Measurements from ENCODE around the gene MAST4.

Gene MAST4

GRCh38 chr5:67199859-67200258, 603.7 kb downstream of the MAST4 start:
- Histone ChIP-seq H3K4me1 (peaks cover 81 to 100% (median 98%) of the 10 kb centered on the region in 10 experiments), H3K27ac (peak overlapping the region in 8 of 11 experiments; percentile 26 to 83 (median 56); a peak in 15 of 22 replicates), H3K9ac (peak overlapping the region in 4 of 11 experiments; percentile 2 to 54 (median 32); a peak in 6 of 22 replicates), H3K9me3 (replicated peaks in 1 of 11) (peaks cover 0 to 12% (median 0%) of the 10 kb centered on the region in 11 experiments; a peak in 7 of 22 replicates), H3K36me3 (no peaks in the 10 kb centered on the region), H4K20me1 (no peaks in the 10 kb centered on the region), H3K4me3 (peak overlapping the region in 1 of 10 experiments; percentile 33; a peak in 2 of 20 replicates), H3K4me2 (peak overlapping the region; percentile 47 to 95 (median 78)), H3K27me3 (no peaks in the 10 kb centered on the region)
- TF ChIP-seq Cebpa-rat (IDR thresholded peaks at IDR 0.05) = no peak

GRCh38 chr5:67200809-67201562, 604.8 kb downstream of the MAST4 start:
- Histone ChIP-seq H3K4me3 (no peak overlapping the region), H3K9me3 (replicated peaks in 1 of 11) (peaks cover 0 to 12% (median 0%) of the 10 kb centered on the region in 11 experiments; a peak in 6 of 22 replicates), H3K27ac (peak overlapping the region in 8 of 11 experiments; percentile 14 to 83 (median 65); a peak in 13 of 22 replicates), H4K20me1 (no peaks in the 10 kb centered on the region), H3K4me2 (peak overlapping the region in 10 of 11 experiments; percentile 35 to 95 (median 82); a peak in 16 of 22 replicates), H3K4me1 (peaks cover 81 to 100% (median 98%) of the 10 kb centered on the region in 10 experiments), H3K9ac (no peak overlapping the region), H3K27me3 (no peaks in the 10 kb centered on the region), H3K36me3 (no peaks in the 10 kb centered on the region)
- no peak for TF ChIP-seq Cebpa-rat (IDR thresholded peaks at IDR 0.05)

GRCh38 chr5:67201897-67202549, 605.8 kb downstream of the MAST4 start:
- no peak for TF ChIP-seq Cebpa-rat (IDR thresholded peaks at IDR 0.05)
- Histone ChIP-seq H3K4me3 (no peak overlapping the region), H3K36me3 (no peaks in the 10 kb centered on the region), H3K27ac (peak overlapping the region in 10 of 11 experiments; percentile 5 to 83 (median 72); a peak in 16 of 22 replicates), H3K9ac (0 out of 22 replicates have a peak overlapping the region, but pooled peaks of 2 of the 11 experiments have one; percentile 59 to 60), H3K4me2 (peak overlapping the region; percentile 21 to 94 (median 78); a peak in 17 of 22 replicates), H4K20me1 (no peaks in the 10 kb centered on the region), H3K27me3 (no peaks in the 10 kb centered on the region), H3K4me1 (peaks cover 81 to 100% (median 97%) of the 10 kb centered on the region in 10 experiments), H3K9me3 (replicated peaks in 1 of 11) (peaks cover 0 to 12% (median 0%) of the 10 kb centered on the region in 11 experiments; a peak in 6 of 22 replicates)

- peak overlapping the region in 10 of 11 experiments; percentile 17 to 83 (median 72); a peak in 18 of 22 replicates for H3K27ac ChIP-seq
- no peaks in the 10 kb centered on the region for H3K27me3 ChIP-seq
- peaks cover 0 to 12% (median 0%) of the 10 kb centered on the region in 11 experiments; a peak in 6 of 22 replicates for H3K9me3 ChIP-seq (replicated peaks in 1 of 11)
- peaks cover 81 to 100% (median 97%) of the 10 kb centered on the region in 10 experiments for H3K4me1 ChIP-seq
- peak in 9 of 11 experiments; percentile 30 to 76 (median 70); a peak in 13 of 22 replicates for TF ChIP-seq Cebpa-rat (IDR thresholded peaks at IDR 0.05)
- peak overlapping the region in 7 of 11 experiments; percentile 35 to 60 (median 44); a peak in 11 of 22 replicates for H3K9ac ChIP-seq
- H3K36me3 ChIP-seq = no peaks in the 10 kb centered on the region
- H4K20me1 ChIP-seq = no peaks in the 10 kb centered on the region
- peak overlapping the region; percentile 62 to 94 (median 78) for H3K4me2 ChIP-seq
- H3K4me3 ChIP-seq = no peak overlapping the region
Observed at GRCh38 chr5:67202828-67203227, 606.6 kb downstream of the MAST4 start.

- Histone ChIP-seq H3K36me3 (no peaks in the 10 kb centered on the region), H3K4me1 (peaks cover 82 to 100% (median 98%) of the 10 kb centered on the region in 10 experiments), H3K27me3 (no peaks in the 10 kb centered on the region), H4K20me1 (no peaks in the 10 kb centered on the region), H3K27ac (peak overlapping the region in 10 of 11 experiments; percentile 17 to 83 (median 72); a peak in 19 of 22 replicates), H3K9me3 (replicated peaks in 1 of 11) (peaks cover 0 to 10% (median 0%) of the 10 kb centered on the region in 11 experiments; a peak in 6 of 22 replicates), H3K4me3 (no peak overlapping the region), H3K9ac (peak overlapping the region in 6 of 11 experiments; percentile 35 to 60 (median 50); a peak in 8 of 22 replicates), H3K4me2 (peak overlapping the region; percentile 62 to 94 (median 78); a peak in 21 of 22 replicates)
- TF ChIP-seq Cebpa-rat (IDR thresholded peaks at IDR 0.05) = no peak
Observed at GRCh38 chr5:67203701-67204074, 607.5 kb downstream of the MAST4 start.

GRCh38 chr5:67204821-67205220, 608.6 kb downstream of the MAST4 start:
- Histone ChIP-seq H3K9me3 (replicated peaks in 1 of 11) (peaks cover 0 to 10% (median 0%) of the 10 kb centered on the region in 11 experiments; a peak in 6 of 22 replicates), H3K36me3 (no peaks in the 10 kb centered on the region), H3K4me2 (peak overlapping the region; percentile 62 to 94 (median 78)), H3K9ac (no peak overlapping the region), H4K20me1 (no peaks in the 10 kb centered on the region), H3K4me1 (peaks cover 71 to 98% (median 88%) of the 10 kb centered on the region in 10 experiments), H3K27me3 (no peaks in the 10 kb centered on the region), H3K27ac (peak overlapping the region in 9 of 11 experiments; percentile 15 to 83 (median 72); a peak in 15 of 22 replicates), H3K4me3 (no peak overlapping the region)
- no peak for TF ChIP-seq Cebpa-rat (IDR thresholded peaks at IDR 0.05)

GRCh38 chr5:67205981-67206380, 609.8 kb downstream of the MAST4 start:
- Histone ChIP-seq H3K4me1 (peaks cover 59 to 86% (median 76%) of the 10 kb centered on the region in 10 experiments), H3K27ac (peak overlapping the region; percentile 27 to 83 (median 66); a peak in 21 of 22 replicates)

GRCh38 chr5:67206461-67206860, 610.3 kb downstream of the MAST4 start:
- Histone ChIP-seq H3K27me3 (no peaks in the 10 kb centered on the region), H3K36me3 (no peaks in the 10 kb centered on the region), H3K4me2 (peak overlapping the region; percentile 65 to 95 (median 84)), H3K4me3 (peak overlapping the region in 5 of 10 experiments; percentile 4 to 41 (median 11); a peak in 3 of 20 replicates), H4K20me1 (no peaks in the 10 kb centered on the region), H3K4me1 (peaks cover 59 to 81% (median 71%) of the 10 kb centered on the region in 10 experiments), H3K9ac (peak overlapping the region in 7 of 11 experiments; percentile 0 to 56 (median 34); a peak in 10 of 22 replicates), H3K27ac (peak overlapping the region; percentile 27 to 83 (median 66); a peak in 21 of 22 replicates), H3K9me3 (replicated peaks in 1 of 11) (peaks cover 0 to 3% (median 0%) of the 10 kb centered on the region in 11 experiments; a peak in 2 of 22 replicates)
- TF ChIP-seq Cebpa-rat (IDR thresholded peaks at IDR 0.05) = no peak

More at GRCh38 chr5:67205981-67206380, 609.8 kb downstream of the MAST4 start:
- TF ChIP-seq Cebpa-rat (IDR thresholded peaks at IDR 0.05) = no peak
- H3K4me2 ChIP-seq = peak overlapping the region; percentile 65 to 95 (median 84)
- peaks cover 0 to 8% (median 0%) of the 10 kb centered on the region in 11 experiments; a peak in 6 of 22 replicates for H3K9me3 ChIP-seq (replicated peaks in 1 of 11)
- no peaks in the 10 kb centered on the region for H4K20me1 ChIP-seq
- no peaks in the 10 kb centered on the region for H3K27me3 ChIP-seq
- H3K36me3 ChIP-seq = no peaks in the 10 kb centered on the region
- peak overlapping the region in 5 of 10 experiments; percentile 4 to 41 (median 11); a peak in 5 of 20 replicates for H3K4me3 ChIP-seq
- H3K9ac ChIP-seq = peak overlapping the region in 7 of 11 experiments; percentile 0 to 56 (median 34); a peak in 9 of 22 replicates

Data from BLaER1 treated with 17β-estradiol and CSF1 and Interleukin-3, amounts not matched to agents 10 nM and 100 nM (cell line).